Nephron (organoid): ENCODE results near the gene FANK1.

ENCODE experiments used
- H3K27ac Mint-ChIP-seq, 3 experiments: 2 replicates each; pipeline ENCODE4 v1.8.0; 2020; ENCODE audit warnings: mixed read lengths in 3 of 3, mild to moderate bottlenecking in 2 of 3, moderate library complexity in 1 of 3
- H3K27me3 Mint-ChIP-seq: 2 replicates; pipeline ENCODE4 v1.8.0; 2021; ENCODE audit warnings: low read depth, mild to moderate bottlenecking, moderate library complexity, mixed read lengths
- H3K36me3 Mint-ChIP-seq: 2 replicates; pipeline ENCODE4 v1.8.0; 2020; ENCODE audit warnings: low read depth, mixed read lengths
- H3K4me1 Mint-ChIP-seq: 2 replicates; pipeline ENCODE4 v1.8.0; 2020; ENCODE audit warnings: mixed read lengths
- H3K4me3 Mint-ChIP-seq, 3 experiments: 2 replicates each; pipeline ENCODE4 v1.8.0; 2020; ENCODE audit warnings: mild to moderate bottlenecking in 3 of 3, mixed read lengths in 3 of 3, moderate library complexity in 2 of 3
- H3K9me3 Mint-ChIP-seq: 2 replicates; pipeline ENCODE4 v1.8.0; 2020; ENCODE audit warnings: mixed read lengths
- CTCF ChIP-seq, 3 experiments: fragments of 200-600 bp; sonication (generic); IDR thresholded peaks; one replicate each; pipeline ENCODE4 v1.5.0; 2021; ENCODE audit warnings: antibody characterized with exemption in 3 of 3; ENCODE audit not compliant: unreplicated experiment in 3 of 3

Gene FANK1

DNA sequence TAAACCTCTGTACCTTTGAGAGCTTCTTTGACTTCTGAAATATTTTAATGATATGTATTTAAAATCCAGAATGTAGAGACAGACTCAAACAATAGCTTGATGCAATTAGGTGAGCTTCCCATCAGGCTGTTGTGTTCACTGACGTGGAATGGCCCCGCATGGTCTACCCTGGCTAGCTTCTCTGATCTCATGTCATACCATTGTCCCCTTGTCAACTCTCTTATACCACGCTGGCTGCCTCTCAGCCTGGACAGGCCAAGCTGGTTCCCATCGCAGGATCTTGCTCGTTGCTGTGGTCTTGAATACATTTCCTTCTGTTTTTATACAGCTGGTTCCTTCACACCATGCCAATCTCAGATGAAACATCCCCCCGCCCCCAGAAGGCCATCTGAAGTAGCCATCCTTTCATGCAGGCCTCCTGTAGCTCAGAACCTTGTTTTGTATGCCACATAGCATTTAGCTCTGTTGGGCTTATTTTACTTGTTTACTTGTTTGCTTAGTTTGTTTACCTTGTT lies 84.2 kb downstream of the FANK1 start:
- no peak for TF ChIP-seq CTCF (IDR thresholded peaks at IDR 0.05; ENCODE audit: unreplicated experiment in 3 of 3)
- Mint-ChIP-seq H3K36me3 (no peaks in the 10 kb centered on the region), H3K27me3 (peaks cover 8% of the 10 kb centered on the region), H3K27ac (no peak overlapping the region), H3K4me3 (no peak overlapping the region), H3K4me1 (peaks cover 26% of the 10 kb centered on the region), H3K9me3 (no peaks in the 10 kb centered on the region)

DNA sequence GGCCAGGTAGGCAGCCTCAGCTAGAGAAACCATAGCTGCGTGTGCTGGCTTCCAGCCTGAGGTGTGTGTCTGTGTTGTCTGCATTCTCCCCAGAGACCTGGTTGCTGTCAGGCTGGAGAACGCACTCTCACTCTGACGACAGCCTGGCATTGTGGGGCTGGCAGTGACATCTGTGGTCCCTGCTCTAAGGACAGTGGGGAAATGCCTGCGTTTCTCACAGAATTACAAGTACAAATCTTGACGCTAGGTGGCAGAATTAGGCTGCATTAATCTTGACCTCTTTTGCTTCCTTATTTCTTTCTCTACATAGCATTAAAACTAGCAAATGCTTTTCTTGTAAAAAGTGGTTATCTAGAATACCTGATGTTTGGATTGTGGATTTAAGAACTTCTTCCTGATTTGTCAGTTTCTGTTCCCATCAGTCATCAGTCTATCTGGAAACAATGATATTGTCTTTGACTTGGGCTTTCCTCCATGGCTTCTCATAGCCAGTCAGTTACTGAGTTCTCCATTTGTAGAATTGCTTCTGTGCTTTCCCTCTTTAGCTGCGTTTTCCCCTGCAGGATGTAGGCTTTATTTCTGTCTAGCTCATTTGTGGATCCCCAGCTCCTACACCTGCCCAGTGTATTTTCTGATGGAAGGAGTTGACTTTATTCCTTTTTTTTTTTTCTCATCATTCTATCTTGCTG lies 86.0 kb downstream of the FANK1 start:
- peaks cover 2% of the 10 kb centered on the region for H3K9me3 Mint-ChIP-seq
- H3K4me3 Mint-ChIP-seq = no peak overlapping the region

GRCh38 chr10:125983161-125983560 lies 86.8 kb downstream of the FANK1 start:
- Mint-ChIP-seq H3K27ac (no peak overlapping the region), H3K36me3 (no peaks in the 10 kb centered on the region), H3K27me3 (peaks cover 14% of the 10 kb centered on the region), H3K9me3 (peaks cover 3% of the 10 kb centered on the region), H3K4me3 (no peak overlapping the region), H3K4me1 (peaks cover 26% of the 10 kb centered on the region)
- TF ChIP-seq CTCF (IDR thresholded peaks at IDR 0.05; ENCODE audit: unreplicated experiment in 3 of 3) = no peak

More for the DNA sequence above, 86.0 kb downstream of the FANK1 start:
- peaks cover 14% of the 10 kb centered on the region for H3K27me3 Mint-ChIP-seq
- H3K4me1 Mint-ChIP-seq = peaks cover 26% of the 10 kb centered on the region
- no peak overlapping the region for H3K27ac Mint-ChIP-seq
- peak; percentile 64 to 78 (median 76) for TF ChIP-seq CTCF (IDR thresholded peaks at IDR 0.05; ENCODE audit: unreplicated experiment in 3 of 3)
- no peaks in the 10 kb centered on the region for H3K36me3 Mint-ChIP-seq

DNA sequence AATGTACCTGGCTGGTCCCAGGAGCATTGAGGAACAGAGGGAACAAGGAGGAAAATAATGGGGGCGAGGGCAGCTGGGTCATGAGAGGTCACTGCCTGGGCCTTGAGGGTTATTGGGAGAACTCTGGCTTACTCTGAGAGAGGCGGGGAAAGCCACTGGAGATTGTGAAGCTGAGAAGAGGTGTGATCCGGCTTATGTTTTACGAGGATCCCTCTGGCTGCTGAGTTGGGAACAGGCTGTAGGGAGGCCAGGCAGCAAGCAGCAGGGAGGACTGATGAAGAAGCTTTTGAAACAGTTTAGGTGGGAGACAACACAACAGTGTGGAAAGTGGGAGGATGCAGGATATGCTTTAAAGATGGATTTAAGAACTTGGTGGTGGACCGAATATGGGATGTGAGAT lies 87.3 kb downstream of the FANK1 start:
- Mint-ChIP-seq H3K9me3 (peaks cover 3% of the 10 kb centered on the region), H3K4me3 (no peak overlapping the region), H3K36me3 (peaks cover under 1% of the 10 kb centered on the region), H3K27me3 (peaks cover 14% of the 10 kb centered on the region), H3K27ac (peak overlapping the region in 2 of 3 experiments; percentile 2 to 32), H3K4me1 (peaks cover 26% of the 10 kb centered on the region)
- TF ChIP-seq CTCF (IDR thresholded peaks at IDR 0.05; ENCODE audit: unreplicated experiment in 3 of 3) = no peak

DNA sequence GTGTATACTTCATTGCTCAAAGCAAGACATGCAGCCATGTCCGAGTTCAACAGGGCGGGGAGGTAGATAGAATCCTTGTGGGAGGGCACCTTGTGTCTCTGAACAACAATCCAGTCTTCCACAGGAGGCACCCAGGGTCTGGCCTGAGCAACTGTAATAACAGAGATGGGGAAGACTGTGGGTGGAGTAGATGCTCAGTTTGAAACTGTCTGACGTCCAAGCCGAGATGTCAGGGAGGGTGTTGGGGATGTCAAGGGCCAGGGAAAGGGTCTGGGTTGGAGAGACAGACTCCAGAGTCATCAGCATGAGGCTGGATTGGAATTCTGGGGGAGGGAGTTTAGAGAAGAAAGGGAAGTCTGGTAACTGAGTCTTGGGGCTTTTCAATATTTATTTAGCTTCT lies 88.0 kb downstream of the FANK1 start:
- Mint-ChIP-seq H3K4me1 (peaks cover 26% of the 10 kb centered on the region), H3K36me3 (peaks cover 7% of the 10 kb centered on the region), H3K9me3 (peaks cover 3% of the 10 kb centered on the region), H3K27me3 (peaks cover 17% of the 10 kb centered on the region), H3K4me3 (no peak overlapping the region), H3K27ac (peak overlapping the region in 1 of 3 experiments; percentile 60)
- no peak for TF ChIP-seq CTCF (IDR thresholded peaks at IDR 0.05; ENCODE audit: unreplicated experiment in 3 of 3)
